Type B pancreatic cell (in vitro differentiated cells): ENCODE data around the gene ADAMTS9. TPM values are rescaled to one million over a fixed set of nuclear protein-coding genes. Genes with fewer than 3 reads are reported as not detected.
"Not testable (repeated sequence)": the region's sequence is repeated elsewhere in the genome, so short reads cannot be mapped to it uniquely, and the experiment has no call there.

Experiments used
- DNase-seq: peaks from one replicate; pipeline ENCODE4 v3.0.0; 2021; ENCODE audit warnings: mixed read lengths; ENCODE audit not compliant: unreplicated experiment; ENCODE audit errors: extremely low spot score
- H3K27ac Mint-ChIP-seq: 2 replicates; pipeline ENCODE4 v1.8.0; 2021; ENCODE audit warnings: mild to moderate bottlenecking, mixed read lengths
- H3K27me3 Mint-ChIP-seq: 2 replicates; pipeline ENCODE4 v1.8.0; 2021; ENCODE audit warnings: mixed read lengths
- H3K36me3 Mint-ChIP-seq: 2 replicates; pipeline ENCODE4 v1.8.0; 2021; ENCODE audit warnings: mixed read lengths
- H3K4me1 Mint-ChIP-seq: one replicate; pipeline ENCODE4 v1.8.0; 2021; ENCODE audit warnings: mixed read lengths; ENCODE audit not compliant: unreplicated experiment
- H3K4me3 Mint-ChIP-seq: 2 replicates; pipeline ENCODE4 v1.8.0; 2021; ENCODE audit warnings: mild to moderate bottlenecking, mixed read lengths
- H3K9me3 Mint-ChIP-seq: 2 replicates; pipeline ENCODE4 v1.8.0; 2021; ENCODE audit warnings: mixed read lengths
- CTCF ChIP-seq: fragments of 200-600 bp; sonication (generic); conservative IDR thresholded peaks from 2 replicates; pipeline ENCODE4 v1.5.0; 2021; ENCODE audit warnings: antibody characterized with exemption, mild to moderate bottlenecking
- total RNA-seq: library from RNA; stranded (reverse); gene quantifications from 2 replicates; pipeline ENCODE4 v1.2.1, GENCODE V29; 2021; ENCODE audit warnings: low replicate concordance

Gene ADAMTS9
- total RNA-seq, 1 donor from 2014 or later: 34.9 TPM

DNA sequence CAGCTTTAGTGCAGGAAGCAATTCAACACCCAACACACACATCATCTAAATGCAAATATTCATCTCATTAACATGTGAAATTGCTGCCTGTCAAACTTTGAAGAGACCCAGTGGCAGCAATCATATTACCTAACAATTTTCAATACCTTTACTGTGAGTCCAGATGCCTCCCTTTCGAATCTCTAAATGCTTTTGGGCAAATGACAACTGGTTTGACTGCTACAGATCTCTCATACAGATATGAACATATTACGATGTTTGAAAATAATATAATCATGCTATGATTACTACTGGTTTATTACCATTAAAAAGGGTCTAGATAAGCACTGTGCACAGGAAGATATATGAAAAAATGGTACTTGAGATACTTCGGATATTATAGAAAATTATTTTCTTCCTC is 137.9 kb downstream of the ADAMTS9 start:
- Mint-ChIP-seq H3K4me3 (no peak overlapping the region), H3K36me3 (peaks cover 14% of the 10 kb centered on the region), H3K27me3 (no peaks in the 10 kb centered on the region), H3K4me1 (peaks cover 17% of the 10 kb centered on the region), H3K27ac (no peak overlapping the region), H3K9me3 (no peaks in the 10 kb centered on the region)
- TF ChIP-seq CTCF: no peak
- DNase-seq: no peak

DNA sequence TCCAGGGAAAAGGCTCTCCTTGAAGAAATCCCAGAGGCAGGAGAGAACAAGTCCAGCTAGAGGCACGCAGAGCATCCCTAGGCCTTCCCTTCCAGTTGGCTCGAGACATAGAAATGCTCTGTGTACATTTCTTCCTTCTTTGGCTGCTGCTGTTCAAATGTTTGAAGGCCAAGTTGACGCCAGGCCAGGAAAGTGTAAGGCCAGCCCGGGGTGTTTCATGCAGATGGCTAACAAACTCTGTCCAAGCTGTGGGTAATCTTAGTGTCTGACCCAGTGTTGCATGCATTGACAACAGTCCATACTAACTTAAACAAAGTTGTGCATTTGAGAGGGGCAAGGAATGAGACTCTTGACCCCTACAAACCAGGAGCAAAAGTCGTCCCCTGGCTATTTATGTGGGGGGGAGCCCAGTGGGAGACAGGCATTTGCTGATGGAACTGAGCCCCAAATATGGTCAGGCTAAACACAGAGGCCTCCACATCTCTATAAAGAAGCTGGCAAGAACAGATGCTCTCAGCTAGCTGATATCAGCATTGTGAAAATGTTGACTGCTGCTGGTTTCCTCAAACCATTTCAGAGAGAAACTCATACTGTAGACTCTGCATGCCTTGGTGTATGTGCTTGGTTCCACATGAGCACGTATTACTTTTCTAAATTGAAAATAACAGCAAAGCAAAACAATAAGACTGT is 139.5 kb downstream of the ADAMTS9 start:
- TF ChIP-seq CTCF: no peak
- no peak overlapping the region for H3K4me3 Mint-ChIP-seq
- no peak for DNase-seq
- H3K27me3 Mint-ChIP-seq: no peaks in the 10 kb centered on the region
- H3K9me3 Mint-ChIP-seq: no peaks in the 10 kb centered on the region
- H3K36me3 Mint-ChIP-seq: peaks cover 15% of the 10 kb centered on the region
- peak overlapping the region; percentile 68 for H3K27ac Mint-ChIP-seq
- H3K4me1 Mint-ChIP-seq: peaks cover 7% of the 10 kb centered on the region

- no peak for DNase-seq
- H3K4me1 Mint-ChIP-seq: peaks cover 7% of the 10 kb centered on the region
- no peak for TF ChIP-seq CTCF
- no peaks in the 10 kb centered on the region for H3K27me3 Mint-ChIP-seq
- H3K36me3 Mint-ChIP-seq: peaks cover 15% of the 10 kb centered on the region
- H3K27ac Mint-ChIP-seq: no peak overlapping the region
- no peaks in the 10 kb centered on the region for H3K9me3 Mint-ChIP-seq
- no peak overlapping the region for H3K4me3 Mint-ChIP-seq
Observed at GRCh38 chr3:64546856-64547255, 140.9 kb downstream of the ADAMTS9 start.

GRCh38 chr3:64545239-64545638 is 142.6 kb downstream of the ADAMTS9 start:
- not testable (repeated sequence) for H3K4me3 Mint-ChIP-seq, H3K27ac Mint-ChIP-seq, H3K27me3 Mint-ChIP-seq, DNase-seq, H3K9me3 Mint-ChIP-seq
- Mint-ChIP-seq H3K4me1 (peaks cover 14% of the 10 kb centered on the region), H3K36me3 (peaks cover 25% of the 10 kb centered on the region)

DNA sequence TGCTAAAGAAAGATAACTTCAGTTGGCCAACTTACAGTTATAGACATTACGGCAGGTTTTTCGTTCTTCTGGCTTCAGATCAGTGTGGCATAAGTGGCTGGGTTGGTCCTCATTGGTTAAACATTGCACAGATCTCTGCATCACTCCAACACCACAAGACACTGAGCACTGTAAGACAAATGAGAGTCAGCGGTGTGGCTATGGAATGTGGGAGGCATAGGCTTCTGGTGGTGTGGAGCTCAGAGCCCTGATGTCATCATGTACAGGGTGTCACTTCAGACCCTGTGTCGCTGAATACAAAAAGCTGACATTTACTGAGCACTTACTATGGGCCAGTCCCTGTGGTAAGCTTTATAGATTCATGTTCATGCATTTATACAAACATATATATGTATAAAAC is 146.0 kb downstream of the ADAMTS9 start:
- peaks cover 19% of the 10 kb centered on the region for H3K4me1 Mint-ChIP-seq
- TF ChIP-seq CTCF: no peak
- H3K27ac Mint-ChIP-seq: no peak overlapping the region
- DNase-seq: no peak
- peaks cover 30% of the 10 kb centered on the region for H3K36me3 Mint-ChIP-seq
- H3K9me3 Mint-ChIP-seq: no peaks in the 10 kb centered on the region
- H3K4me3 Mint-ChIP-seq: no peak overlapping the region
- peaks cover 2% of the 10 kb centered on the region for H3K27me3 Mint-ChIP-seq

GRCh38 chr3:64539451-64540196 is 148.2 kb downstream of the ADAMTS9 start:
- H3K4me1 Mint-ChIP-seq: peaks cover 27% of the 10 kb centered on the region
- no peak overlapping the region for H3K4me3 Mint-ChIP-seq
- no peak for DNase-seq
- H3K27me3 Mint-ChIP-seq: peaks cover 6% of the 10 kb centered on the region
- H3K36me3 Mint-ChIP-seq: peaks cover 34% of the 10 kb centered on the region
- no peak overlapping the region for H3K27ac Mint-ChIP-seq
- no peak for TF ChIP-seq CTCF
- H3K9me3 Mint-ChIP-seq: no peaks in the 10 kb centered on the region
